ENCODE data around the gene DTX3.

DNA sequence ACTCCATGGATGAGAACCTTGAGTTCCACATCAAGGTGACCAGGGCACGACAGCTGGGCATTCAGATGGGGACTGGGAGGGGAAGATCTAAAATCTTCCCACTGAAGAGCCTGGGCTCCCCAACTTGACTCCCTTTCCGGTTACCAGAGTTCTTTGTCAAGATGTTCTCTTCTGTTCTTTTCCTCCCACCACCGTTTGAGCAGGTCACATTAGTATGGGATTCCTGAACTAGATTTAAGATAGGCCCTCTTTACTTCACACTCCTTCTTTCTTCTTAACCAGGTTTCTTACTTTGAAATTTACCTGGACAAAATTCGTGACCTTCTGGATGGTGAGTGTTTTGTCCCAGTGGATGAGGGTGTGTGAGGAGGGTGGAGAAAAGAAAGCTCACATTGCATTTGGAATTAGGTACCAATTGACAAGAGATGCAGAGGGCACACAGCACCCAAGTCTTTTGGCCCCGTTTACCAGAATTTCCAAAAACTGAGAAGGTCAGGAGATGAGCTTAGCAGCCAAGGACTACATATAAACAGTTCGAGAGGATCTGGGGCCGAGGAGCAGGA is 40.4 kb upstream of the DTX3 start:
- no peak for TF ChIP-seq POLR2AphosphoS5 (IDR thresholded peaks at IDR 0.05; ENCODE audit: low read depth)
- TF ChIP-seq, protein P1, sequence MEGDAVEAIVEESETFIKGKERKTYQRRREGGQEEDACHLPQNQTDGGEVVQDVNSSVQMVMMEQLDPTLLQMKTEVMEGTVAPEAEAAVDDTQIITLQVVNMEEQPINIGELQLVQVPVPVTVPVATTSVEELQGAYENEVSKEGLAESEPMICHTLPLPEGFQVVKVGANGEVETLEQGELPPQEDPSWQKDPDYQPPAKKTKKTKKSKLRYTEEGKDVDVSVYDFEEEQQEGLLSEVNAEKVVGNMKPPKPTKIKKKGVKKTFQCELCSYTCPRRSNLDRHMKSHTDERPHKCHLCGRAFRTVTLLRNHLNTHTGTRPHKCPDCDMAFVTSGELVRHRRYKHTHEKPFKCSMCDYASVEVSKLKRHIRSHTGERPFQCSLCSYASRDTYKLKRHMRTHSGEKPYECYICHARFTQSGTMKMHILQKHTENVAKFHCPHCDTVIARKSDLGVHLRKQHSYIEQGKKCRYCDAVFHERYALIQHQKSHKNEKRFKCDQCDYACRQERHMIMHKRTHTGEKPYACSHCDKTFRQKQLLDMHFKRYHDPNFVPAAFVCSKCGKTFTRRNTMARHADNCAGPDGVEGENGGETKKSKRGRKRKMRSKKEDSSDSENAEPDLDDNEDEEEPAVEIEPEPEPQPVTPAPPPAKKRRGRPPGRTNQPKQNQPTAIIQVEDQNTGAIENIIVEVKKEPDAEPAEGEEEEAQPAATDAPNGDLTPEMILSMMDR (conservative IDR thresholded peaks at IDR 0.05; ENCODE audit: low read depth in 2 of 2), result no peak
- TF ChIP-seq, protein P2, sequence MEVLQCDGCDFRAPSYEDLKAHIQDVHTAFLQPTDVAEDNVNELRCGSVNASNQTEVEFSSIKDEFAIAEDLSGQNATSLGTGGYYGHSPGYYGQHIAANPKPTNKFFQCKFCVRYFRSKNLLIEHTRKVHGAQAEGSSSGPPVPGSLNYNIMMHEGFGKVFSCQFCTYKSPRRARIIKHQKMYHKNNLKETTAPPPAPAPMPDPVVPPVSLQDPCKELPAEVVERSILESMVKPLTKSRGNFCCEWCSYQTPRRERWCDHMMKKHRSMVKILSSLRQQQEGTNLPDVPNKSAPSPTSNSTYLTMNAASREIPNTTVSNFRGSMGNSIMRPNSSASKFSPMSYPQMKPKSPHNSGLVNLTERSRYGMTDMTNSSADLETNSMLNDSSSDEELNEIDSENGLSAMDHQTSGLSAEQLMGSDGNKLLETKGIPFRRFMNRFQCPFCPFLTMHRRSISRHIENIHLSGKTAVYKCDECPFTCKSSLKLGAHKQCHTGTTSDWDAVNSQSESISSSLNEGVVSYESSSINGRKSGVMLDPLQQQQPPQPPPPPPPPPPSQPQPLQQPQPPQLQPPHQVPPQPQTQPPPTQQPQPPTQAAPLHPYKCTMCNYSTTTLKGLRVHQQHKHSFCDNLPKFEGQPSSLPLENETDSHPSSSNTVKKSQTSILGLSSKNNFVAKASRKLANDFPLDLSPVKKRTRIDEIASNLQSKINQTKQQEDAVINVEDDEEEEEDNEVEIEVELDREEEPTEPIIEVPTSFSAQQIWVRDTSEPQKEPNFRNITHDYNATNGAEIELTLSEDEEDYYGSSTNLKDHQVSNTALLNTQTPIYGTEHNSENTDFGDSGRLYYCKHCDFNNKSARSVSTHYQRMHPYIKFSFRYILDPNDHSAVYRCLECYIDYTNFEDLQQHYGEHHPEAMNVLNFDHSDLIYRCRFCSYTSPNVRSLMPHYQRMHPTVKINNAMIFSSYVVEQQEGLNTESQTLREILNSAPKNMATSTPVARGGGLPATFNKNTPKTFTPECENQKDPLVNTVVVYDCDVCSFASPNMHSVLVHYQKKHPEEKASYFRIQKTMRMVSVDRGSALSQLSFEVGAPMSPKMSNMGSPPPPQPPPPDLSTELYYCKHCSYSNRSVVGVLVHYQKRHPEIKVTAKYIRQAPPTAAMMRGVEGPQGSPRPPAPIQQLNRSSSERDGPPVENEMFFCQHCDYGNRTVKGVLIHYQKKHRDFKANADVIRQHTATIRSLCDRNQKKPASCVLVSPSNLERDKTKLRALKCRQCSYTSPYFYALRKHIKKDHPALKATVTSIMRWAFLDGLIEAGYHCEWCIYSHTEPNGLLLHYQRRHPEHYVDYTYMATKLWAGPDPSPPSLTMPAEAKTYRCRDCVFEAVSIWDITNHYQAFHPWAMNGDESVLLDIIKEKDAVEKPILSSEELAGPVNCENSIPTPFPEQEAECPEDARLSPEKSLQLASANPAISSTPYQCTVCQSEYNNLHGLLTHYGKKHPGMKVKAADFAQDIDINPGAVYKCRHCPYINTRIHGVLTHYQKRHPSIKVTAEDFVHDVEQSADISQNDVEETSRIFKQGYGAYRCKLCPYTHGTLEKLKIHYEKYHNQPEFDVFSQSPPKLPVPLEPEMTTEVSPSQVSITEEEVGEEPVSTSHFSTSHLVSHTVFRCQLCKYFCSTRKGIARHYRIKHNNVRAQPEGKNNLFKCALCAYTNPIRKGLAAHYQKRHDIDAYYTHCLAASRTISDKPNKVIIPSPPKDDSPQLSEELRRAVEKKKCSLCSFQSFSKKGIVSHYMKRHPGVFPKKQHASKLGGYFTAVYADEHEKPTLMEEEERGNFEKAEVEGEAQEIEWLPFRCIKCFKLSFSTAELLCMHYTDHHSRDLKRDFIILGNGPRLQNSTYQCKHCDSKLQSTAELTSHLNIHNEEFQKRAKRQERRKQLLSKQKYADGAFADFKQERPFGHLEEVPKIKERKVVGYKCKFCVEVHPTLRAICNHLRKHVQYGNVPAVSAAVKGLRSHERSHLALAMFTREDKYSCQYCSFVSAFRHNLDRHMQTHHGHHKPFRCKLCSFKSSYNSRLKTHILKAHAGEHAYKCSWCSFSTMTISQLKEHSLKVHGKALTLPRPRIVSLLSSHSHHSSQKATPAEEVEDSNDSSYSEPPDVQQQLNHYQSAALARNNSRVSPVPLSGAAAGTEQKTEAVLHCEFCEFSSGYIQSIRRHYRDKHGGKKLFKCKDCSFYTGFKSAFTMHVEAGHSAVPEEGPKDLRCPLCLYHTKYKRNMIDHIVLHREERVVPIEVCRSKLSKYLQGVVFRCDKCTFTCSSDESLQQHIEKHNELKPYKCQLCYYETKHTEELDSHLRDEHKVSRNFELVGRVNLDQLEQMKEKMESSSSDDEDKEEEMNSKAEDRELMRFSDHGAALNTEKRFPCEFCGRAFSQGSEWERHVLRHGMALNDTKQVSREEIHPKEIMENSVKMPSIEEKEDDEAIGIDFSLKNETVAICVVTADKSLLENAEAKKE (CRISPR knock-in tag; IDR thresholded peaks at IDR 0.05), result no peak
- TF ChIP-seq, protein P3, sequence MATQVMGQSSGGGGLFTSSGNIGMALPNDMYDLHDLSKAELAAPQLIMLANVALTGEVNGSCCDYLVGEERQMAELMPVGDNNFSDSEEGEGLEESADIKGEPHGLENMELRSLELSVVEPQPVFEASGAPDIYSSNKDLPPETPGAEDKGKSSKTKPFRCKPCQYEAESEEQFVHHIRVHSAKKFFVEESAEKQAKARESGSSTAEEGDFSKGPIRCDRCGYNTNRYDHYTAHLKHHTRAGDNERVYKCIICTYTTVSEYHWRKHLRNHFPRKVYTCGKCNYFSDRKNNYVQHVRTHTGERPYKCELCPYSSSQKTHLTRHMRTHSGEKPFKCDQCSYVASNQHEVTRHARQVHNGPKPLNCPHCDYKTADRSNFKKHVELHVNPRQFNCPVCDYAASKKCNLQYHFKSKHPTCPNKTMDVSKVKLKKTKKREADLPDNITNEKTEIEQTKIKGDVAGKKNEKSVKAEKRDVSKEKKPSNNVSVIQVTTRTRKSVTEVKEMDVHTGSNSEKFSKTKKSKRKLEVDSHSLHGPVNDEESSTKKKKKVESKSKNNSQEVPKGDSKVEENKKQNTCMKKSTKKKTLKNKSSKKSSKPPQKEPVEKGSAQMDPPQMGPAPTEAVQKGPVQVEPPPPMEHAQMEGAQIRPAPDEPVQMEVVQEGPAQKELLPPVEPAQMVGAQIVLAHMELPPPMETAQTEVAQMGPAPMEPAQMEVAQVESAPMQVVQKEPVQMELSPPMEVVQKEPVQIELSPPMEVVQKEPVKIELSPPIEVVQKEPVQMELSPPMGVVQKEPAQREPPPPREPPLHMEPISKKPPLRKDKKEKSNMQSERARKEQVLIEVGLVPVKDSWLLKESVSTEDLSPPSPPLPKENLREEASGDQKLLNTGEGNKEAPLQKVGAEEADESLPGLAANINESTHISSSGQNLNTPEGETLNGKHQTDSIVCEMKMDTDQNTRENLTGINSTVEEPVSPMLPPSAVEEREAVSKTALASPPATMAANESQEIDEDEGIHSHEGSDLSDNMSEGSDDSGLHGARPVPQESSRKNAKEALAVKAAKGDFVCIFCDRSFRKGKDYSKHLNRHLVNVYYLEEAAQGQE (IDR thresholded peaks at IDR 0.05; ENCODE audit: unreplicated experiment), result no peak
- no peak for TF ChIP-seq EZH2 (IDR thresholded peaks at IDR 0.05; ENCODE audit: low read depth, unreplicated experiment)
- TF ChIP-seq STAT1 (IDR thresholded peaks at IDR 0.05; ENCODE audit: unreplicated experiment), result no peak

Measured in GM23338 (cell line).